EH (cell line): ENCODE measurements around the gene OXNAD1.

Experiments
- DNase-seq: peaks from one replicate; pipeline ENCODE4 v3.0.0-alpha.2; 2015; ENCODE audit warnings: low read depth

Gene OXNAD1

DNA sequence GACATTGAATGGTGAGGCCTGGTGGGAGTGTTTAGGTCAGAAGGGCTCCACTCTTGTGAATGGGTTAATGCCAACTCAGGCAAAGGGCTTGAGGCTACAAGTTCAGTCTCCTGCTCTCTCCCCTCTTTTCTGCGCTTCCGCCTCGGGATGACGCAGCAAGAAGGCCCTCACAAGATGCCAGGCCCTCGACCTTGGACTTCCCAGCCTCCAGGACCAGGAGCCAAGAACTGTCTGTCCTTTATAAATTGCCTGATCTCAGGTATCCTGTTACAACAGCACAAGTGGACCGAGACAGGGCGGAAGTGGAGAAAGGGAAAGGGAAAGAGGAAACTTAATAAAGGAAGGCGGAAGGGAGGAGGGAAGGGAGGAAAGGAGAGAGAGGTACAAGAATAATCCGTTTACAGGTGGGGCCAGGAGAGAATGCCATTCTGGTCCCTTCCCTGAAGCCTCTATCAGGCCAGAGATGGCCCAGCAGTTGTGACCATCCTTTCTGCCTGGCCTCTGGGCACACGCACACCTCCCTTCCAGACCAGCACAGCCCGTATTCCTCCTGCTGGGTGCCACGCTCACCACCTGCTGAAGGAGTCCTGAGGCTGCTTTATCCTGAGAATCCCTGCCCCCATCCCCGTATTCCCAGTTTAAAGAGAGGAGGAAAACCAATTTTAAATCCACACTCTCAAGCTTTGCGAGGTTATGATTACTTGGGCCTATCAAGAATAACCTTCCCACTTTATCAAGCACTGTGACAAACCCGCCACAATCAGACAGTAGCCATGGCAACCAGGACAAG lies 64.2 kb downstream of the OXNAD1 start:
- no peak for DNase-seq

DNA sequence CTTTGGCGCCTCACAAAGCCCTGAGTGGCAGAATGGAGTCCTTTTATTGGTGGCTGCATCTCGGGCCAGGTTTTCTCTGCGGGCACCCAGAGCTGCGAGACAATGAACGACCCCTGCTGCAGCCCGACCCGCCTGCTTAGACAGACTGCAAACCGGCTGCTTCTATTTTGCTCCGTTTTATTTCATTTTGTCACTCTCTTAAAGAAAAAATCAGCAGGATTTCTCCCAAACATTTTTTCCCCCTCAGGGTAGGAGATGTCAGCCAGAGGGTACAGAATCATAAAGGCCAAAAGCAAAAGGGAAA lies 64.8 kb downstream of the OXNAD1 start:
- no peak for DNase-seq

DNA sequence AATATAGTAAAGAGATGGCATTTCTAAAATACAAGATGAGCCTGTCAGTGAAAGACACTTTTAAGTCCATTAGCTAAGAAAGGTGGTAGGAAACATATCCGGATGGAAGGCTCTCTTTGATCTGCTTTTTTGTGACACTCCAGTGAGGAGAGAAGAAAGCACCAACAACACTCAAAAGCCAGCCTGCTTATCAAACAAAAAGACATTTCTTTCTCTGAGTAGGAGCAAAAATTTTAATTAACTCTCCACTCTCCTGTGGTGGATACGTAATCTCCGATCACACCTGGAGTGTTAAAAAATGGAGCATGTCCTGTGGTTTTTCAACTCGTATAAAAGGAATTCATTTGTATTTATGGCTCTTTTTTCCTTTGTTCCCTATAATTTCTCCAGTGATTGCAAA lies 65.3 kb downstream of the OXNAD1 start:
- DNase-seq = no peak

DNA sequence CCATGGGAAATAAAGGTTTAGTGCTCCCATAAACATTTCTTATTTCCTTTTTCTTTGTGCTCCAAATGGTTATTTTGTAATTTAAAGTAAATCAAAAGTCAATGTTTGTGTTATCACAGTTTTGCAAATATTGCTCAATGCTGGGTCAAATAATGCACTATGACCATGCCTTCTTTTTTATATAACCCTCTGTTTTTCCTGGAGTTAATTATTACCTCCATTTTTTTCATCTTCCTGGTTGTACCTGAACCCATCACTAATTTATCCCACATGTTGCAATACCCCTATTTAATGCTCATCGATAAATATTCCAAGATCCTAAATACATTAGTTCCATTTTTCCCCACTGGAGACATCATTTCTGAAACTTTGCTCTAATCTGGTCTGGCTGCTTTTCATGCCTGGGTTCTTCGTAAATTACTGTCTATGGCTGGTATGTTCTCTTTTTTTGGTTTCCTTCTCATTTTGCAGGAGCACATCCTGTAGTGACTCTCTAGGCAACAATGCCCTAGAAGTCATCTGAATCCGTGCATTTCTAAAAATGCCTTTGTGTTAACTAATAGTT lies 66.4 kb downstream of the OXNAD1 start:
- no peak for DNase-seq

DNA sequence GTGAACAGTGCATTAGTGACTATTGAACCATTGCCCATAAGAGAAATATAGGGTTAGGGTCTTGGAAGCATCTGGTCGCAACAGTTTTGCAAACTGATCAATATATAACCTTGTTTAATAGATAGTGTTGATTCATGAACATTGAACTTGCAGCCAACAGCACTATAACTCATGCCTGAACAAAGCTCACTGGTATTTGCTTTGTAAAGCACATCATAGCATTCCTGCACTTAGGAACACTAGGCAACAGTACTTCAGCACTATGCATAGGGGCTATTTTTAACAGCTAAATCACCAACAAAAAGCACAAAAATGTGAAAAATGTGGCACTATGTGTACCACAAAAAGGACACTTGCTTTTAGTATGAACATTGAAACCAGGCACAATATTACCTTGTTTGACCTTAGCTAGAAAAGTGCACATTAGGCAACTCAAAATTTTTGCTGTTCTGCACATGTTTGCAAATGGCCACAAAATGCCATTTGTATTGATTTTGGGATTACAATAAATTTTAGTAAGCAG lies 68.0 kb downstream of the OXNAD1 start:
- DNase-seq = peak; percentile 84

DNA sequence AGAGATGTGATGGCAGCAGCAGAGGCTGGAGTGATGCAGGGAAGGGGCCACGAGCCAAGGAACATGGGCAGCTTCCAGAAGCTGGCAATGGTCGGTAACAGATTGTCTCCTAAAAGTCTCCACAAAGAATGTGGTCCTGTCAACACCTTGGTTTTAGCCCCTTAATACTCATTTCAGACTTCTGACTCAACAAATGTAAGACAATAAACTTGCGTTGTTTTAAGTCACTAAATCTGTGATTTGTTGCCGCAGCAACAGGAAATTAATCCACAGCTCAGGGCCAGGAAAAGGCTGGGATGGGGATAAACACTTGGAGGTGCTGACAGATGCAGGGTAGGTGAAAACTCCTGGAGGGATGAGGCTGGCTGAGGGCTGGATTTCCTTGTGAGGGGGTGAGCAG lies 69.9 kb downstream of the OXNAD1 start:
- DNase-seq = peak; percentile 55

DNA sequence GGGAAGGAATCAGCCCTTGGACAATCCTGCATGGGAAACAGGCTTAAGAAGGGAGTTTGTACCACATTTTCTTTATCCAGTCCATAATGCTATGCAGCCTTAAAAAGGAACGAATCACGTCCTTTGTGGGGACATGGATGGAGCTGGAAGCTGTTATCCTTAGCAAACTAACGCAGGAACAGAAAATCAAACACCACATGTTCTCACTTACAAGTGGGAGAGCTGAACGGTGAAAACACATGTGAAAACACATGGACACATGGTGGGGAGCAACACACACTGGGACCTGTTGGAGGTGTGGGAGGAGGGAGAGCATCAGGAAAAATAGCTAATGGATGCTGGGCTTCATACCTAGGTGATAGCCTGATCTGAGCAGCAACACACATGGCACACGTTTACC lies 70.3 kb downstream of the OXNAD1 start:
- no peak for DNase-seq

DNA sequence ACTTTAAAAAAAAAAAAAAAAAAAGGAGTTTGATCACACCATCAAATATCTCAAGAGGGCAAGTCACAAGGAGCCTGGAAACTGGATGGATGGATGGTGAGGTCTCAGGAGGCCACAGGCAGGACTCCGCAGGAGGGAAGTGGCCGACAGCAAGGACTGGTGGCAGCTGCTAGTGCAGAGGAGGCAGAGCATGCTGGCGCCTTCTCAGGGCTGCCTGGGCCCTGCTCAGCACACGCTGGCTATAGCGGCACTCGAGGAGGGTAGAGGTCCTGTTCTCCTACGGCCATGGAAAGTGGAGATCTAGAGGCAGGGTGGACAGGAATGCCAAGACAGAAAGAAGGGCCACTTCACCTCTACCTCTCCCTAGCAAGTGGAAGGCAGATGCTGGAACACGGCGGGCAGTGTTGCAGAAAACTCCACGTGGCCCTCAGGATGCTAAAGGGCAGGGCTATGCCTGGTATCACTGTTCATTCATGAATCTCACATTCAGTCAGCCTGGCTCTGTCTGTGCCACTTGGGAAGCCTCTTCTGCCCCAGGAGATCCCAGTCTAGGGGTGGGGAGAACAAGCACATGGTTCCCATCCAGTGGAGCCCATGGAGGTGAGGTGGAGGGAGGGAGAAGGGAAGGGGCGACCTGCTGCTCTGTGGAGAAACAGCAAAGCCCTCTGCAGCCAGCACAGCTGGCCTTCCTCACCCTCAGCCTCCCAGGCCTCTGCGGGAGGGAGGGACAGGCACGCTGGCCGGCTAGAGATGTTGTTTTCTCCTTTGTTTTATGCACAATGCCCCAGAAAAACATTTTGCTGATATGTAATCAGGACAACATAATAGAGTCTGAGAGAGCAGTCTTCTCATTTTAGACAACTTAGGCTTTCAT lies 71.0 kb downstream of the OXNAD1 start:
- no peak for DNase-seq

DNA sequence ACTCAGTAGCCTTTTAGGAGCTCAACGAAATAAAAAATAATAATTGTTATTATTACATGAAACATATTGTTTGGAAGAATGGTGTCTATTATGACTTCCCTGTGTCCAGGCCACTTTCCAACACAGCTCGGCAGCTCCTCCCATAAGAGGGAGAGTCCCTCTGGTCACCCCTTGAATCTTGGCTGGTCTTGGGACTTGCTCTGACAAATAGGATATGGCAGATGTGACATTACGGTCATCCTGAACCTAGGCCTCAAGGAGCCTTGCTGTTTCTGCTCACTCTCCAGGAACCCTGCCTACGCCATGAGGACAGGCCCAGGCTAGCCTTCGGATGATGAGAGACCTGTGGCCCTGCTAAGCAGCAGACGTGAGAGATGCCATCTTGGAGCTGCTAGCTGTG lies 71.8 kb downstream of the OXNAD1 start:
- DNase-seq = no peak

DNA sequence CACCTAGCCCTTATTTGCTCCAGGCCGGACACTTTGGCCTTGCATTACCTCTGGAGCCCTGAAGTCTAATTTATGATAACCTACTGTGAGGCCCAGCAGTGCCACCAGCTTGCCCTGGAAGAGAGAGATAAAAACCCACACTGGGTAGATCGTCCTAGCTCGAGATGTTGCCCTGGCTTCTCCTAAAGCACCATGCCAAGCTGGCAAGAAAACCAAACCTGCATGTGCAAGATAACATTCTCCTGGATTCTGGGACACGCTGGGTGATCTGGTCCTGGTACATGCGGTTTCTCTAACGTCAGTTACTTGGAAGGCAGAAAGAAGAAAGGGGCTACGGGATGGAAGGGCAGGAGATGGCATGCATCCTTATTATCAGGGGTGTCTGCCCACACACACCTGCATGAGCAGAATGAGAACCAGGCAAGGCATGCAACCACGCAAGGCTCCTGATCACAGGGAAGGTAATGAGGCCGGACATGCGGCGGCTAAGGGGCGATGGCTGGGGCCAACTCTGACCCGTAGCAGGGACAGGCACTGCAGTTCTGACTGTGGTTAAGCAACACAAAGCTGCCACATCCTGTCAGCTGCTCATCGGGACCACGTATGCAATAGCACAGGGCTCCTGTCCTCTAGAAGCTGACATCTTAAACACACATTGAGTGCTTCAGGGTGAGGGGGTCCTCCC lies 73.0 kb downstream of the OXNAD1 start:
- DNase-seq = peak; percentile 24

DNA sequence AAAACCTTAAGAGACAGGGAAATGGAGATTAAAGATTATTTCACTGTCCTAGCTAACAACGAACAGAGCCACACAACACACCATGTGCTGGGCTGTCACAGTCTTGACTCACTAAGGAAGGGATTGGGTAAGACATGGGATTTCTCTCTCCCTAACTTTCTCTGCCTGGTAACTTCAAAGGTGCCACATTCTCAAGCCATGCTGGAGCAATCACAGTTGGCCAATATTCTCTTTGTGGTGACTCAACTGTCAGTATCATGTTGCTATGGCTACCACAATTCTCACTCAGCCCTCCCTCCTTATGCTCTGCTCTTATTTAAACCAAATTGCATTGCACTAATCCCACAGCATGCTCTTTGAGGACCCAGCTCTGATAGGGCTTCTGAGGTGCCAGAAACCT lies 74.0 kb downstream of the OXNAD1 start:
- DNase-seq = peak; percentile 97

DNA sequence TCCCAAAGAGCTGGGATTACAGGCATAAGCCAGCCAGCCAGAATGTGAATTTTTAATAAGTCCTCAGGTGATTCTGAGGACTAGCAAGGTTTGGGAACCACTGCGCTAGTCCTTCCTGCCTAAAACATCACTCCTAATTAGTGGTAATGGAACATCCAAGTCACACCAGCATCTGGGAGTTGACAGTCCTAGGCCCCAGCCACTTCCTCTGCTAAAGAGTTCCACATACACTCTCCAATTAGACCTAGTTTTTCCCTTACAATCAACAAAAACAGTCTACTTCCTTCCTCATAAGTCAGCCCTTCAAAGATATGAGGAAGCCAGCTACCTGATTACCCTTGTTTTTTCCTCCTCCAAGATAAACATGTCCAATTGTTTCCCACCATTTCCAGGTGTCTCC lies 78.1 kb downstream of the OXNAD1 start:
- no peak for DNase-seq

DNA sequence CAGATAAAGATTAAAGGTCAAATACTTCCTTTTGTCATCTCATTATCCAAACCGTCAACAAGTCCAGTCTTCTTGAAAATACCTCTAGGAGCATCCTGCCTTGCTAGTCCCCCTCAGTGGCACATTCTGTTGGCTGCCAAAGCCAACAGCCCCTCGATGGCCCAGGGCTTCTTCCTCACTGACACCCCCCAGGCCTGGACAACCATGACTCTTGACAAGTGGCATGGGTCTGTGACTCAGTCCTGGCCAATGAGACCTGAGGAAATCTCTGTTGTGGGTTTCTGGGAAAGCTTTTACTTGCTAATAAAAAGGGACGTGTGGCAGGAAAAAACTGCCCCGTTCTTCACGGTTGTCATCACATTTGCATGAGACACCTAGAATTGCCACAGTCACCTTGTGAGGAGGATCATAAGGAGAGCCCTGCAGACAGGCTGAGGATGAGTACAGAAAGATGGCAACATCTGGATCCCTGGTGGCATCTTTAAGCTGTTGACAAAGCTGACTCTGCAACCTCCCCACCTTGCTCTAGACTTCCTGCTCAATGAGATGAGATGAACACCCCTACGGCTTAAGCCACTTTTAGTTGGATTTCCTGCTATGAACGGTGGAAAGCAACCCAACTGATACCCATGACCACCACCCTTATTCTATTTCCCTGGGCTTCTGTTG lies 81.5 kb downstream of the OXNAD1 start:
- no peak for DNase-seq

DNA sequence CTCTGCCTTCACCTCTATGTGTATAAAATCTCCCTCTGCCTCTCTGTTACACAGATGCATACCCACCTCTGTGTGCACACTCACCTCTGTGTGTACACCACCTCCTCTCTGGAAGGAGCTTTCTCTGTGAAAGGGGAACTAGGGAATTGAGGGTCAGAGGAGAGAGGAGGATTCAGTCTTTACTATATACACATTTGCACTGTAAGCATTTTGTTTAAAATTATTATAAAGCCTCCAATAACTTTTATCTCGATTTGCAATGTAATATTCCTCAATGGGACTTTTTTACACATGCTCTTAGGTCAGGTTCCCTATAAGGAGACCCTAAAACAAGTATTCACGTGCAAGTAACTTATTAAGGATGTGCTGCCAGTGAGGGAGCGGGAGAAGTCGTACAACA lies 82.5 kb downstream of the OXNAD1 start:
- DNase-seq = no peak

DNA sequence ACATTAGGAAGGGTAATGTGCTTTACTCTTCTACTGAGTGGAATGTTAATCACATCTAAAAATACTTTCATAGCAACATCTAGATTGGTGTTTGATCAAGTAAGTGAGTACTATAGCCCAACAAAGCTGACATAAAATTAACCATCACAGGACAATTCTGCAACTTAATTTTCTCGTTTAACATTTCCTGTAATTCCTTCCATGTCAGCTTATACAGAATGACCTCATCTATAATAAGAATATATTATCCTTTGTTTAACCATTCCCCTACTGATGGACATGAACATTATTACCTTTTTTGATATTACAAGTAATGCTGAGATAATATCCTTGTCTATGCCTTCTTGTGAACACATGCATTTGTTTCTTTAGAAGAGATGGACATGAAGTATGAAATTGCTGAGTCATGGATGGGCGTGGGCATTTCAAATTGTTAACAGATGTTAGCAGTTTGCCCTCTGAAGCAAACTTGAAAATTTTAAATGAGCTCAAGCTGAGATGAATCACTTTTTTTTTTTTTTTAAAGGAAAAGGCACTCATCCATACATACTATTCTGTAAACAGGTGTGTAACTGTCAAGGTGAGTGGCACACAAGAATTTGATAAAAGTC lies 85.1 kb downstream of the OXNAD1 start:
- DNase-seq = peak; percentile 79

DNA sequence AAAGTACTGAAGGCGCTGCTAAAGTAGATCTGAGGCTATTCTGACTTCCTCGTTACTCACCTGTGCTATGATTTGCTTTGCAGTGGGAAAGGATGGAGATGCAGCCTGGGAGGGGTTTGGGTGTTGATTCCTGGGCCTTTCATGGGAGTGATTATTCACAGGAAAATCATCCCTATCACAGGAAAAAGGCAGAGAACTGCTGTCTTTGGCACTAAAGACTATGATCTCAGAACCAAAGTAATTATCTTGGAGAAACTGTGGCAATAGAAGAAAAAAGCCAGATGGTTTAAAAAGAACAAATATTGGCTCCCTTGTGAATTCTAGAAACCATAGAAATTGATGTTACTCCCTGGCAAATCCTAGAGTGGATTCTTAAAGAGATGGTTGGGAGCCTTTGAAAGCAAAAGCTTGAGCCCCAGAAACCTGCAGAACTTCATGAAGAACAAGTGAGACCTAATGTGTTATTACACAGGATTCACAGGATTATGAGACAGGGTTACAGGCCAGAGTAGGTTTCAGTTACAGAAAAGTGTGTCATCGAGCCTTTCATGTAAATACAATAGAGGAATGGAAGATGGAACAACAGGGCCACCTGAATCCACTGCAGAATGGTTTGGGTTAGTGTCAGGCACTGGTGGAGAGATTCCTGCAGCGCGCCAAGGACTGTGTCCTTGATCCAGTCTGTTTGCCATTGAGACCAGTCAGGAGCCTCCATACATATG lies 85.7 kb downstream of the OXNAD1 start:
- DNase-seq = peak; percentile 59

DNA sequence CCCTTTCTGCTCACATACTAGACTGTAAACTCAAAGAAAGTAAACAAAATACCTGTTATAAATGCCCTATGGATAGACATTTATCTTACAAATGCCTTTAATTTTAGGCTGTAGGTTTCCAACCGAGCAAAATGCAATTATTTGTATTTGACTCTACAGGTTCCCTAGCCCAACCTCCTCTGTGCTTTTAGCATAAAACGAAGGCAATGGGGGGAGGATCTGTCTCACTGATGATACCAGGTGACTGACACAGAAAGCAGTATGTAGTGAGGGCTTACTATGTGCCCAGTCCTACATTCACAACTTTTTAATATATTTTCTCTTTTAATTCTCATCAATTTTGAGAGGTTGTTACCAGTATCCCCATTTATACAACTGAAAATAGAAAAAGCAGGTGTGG lies 87.4 kb downstream of the OXNAD1 start:
- DNase-seq = no peak

DNA sequence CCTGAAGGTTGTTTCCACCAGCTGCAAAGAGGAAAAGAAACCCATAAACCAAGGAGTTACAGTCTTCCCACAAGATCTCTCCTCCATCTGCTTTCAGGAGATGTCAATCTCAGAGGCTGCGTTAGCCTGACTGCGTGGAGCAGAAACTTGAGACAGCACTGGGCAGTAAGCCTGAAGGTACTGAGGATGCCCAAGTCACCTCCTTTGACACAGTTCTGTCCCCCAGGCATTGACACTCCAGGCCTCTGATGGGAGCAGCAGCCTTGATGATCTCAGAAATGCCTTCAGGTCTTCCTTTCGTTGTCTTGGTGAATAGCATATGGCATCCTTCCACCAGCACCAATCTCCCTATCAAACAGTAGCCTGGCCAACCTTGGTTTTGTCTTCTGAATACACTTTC lies 89.3 kb downstream of the OXNAD1 start:
- no peak for DNase-seq
